ENCODE measurements around the gene ASNSD1. TPM values are rescaled to one million over a fixed set of nuclear protein-coding genes. Genes with fewer than 3 reads are reported as not detected.

ASNSD1 gene
- total and polyA plus RNA-seq, 2 experiments from 2014 or later = 38.4 to 49.7 TPM

- Histone ChIP-seq H2AFZ (peak overlapping the region; percentile 34; the same call in 1 of the 2 replicates), H3K4me2 (peak overlapping the region; percentile 4; the same call in 1 of the 2 replicates), H3K4me3 (no peak overlapping the region), H3F3A (replicated peaks; ENCODE audit: low read depth) (no peaks in the 10 kb centered on the region), H3K27me3 (ENCODE audit: insufficient read depth) (no peaks in the 10 kb centered on the region), H4K20me1 (replicated peaks; ENCODE audit: insufficient read depth) (no peaks in the 10 kb centered on the region), H3K79me2 (replicated peaks; ENCODE audit: insufficient read depth) (no peaks in the 10 kb centered on the region), H3K4me1 (ENCODE audit: insufficient read depth) (peaks cover 11% of the 10 kb centered on the region; the same call in 1 of the 2 replicates), H3K36me3 (ENCODE audit: insufficient read depth) (no peaks in the 10 kb centered on the region), H3K9me2 (ENCODE audit: insufficient read depth) (no peaks in the 10 kb centered on the region; the same call in 1 of the 2 replicates), H3K27ac (ENCODE audit: low read depth) (no peak overlapping the region)
- Mint-ChIP-seq H3K27me3 (ENCODE audit: insufficient read depth, low read depth, poor library complexity) (no peaks in the 10 kb centered on the region), H3K4me3 (no peak overlapping the region), H3K9me3 (no peaks in the 10 kb centered on the region), H3K36me3 (ENCODE audit: low read depth) (no peaks in the 10 kb centered on the region), H3K4me1 (peaks cover 11% of the 10 kb centered on the region), H3K27ac (peak overlapping the region; percentile 12; the same call in 1 of the 2 replicates)
- ATAC-seq (no peak), DNase-seq (ENCODE audit: low spot score) (no peak)
- no peak for TF ChIP-seq CREB1 (CRISPR knock-in tag; IDR thresholded peaks at IDR 0.05; ENCODE audit: low read depth)
- TF ChIP-seq EZH2phosphoT487 (IDR thresholded peaks at IDR 0.05; ENCODE audit: unreplicated experiment) = no peak
These were observed 19.7 kb upstream of the ASNSD1 start for GRCh38 chr2:189641590-189641989.

- H3K9me3 Mint-ChIP-seq = peaks cover 3% of the 10 kb centered on the region; the same call in 1 of the 3 replicates
- H3K27ac ChIP-seq (ENCODE audit: low read depth) = no peak overlapping the region
- no peaks in the 10 kb centered on the region for H3K36me3 Mint-ChIP-seq (ENCODE audit: low read depth)
- H3K4me3 Mint-ChIP-seq = no peak overlapping the region
- no peak overlapping the region for H2AFZ ChIP-seq
- DNase-seq (ENCODE audit: low spot score) (no peak), ATAC-seq (no peak)
- no peaks in the 10 kb centered on the region for H3F3A ChIP-seq (replicated peaks; ENCODE audit: low read depth)
- no peak overlapping the region for H3K4me2 ChIP-seq
- H3K79me2 ChIP-seq (replicated peaks; ENCODE audit: insufficient read depth) = no peaks in the 10 kb centered on the region
- no peaks in the 10 kb centered on the region for H3K36me3 ChIP-seq (ENCODE audit: insufficient read depth)
- H3K27me3 ChIP-seq (ENCODE audit: insufficient read depth) = no peaks in the 10 kb centered on the region
- H3K27me3 Mint-ChIP-seq (ENCODE audit: insufficient read depth, low read depth, poor library complexity) = no peaks in the 10 kb centered on the region
- H4K20me1 ChIP-seq (replicated peaks; ENCODE audit: insufficient read depth) = no peaks in the 10 kb centered on the region
- TF ChIP-seq EZH2phosphoT487 (IDR thresholded peaks at IDR 0.05; ENCODE audit: unreplicated experiment) = no peak
- no peak for TF ChIP-seq CTCF (conservative IDR thresholded peaks at IDR 0.05; ENCODE audit: low read depth in 2 of 2)
- TF ChIP-seq ZNF462 (CRISPR knock-in tag; IDR thresholded peaks at IDR 0.05) = no peak
- no peak for TF ChIP-seq CREB1 (CRISPR knock-in tag; IDR thresholded peaks at IDR 0.05; ENCODE audit: low read depth)
- TF ChIP-seq ZNF331 (CRISPR knock-in tag; IDR thresholded peaks at IDR 0.05; ENCODE audit: low read depth) = no peak
- TF ChIP-seq JUNB (IDR thresholded peaks at IDR 0.05; ENCODE audit: unreplicated experiment) = no peak
- TF ChIP-seq, protein P1, sequence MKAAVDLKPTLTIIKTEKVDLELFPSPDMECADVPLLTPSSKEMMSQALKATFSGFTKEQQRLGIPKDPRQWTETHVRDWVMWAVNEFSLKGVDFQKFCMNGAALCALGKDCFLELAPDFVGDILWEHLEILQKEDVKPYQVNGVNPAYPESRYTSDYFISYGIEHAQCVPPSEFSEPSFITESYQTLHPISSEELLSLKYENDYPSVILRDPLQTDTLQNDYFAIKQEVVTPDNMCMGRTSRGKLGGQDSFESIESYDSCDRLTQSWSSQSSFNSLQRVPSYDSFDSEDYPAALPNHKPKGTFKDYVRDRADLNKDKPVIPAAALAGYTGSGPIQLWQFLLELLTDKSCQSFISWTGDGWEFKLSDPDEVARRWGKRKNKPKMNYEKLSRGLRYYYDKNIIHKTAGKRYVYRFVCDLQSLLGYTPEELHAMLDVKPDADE (IDR thresholded peaks at IDR 0.05) = no peak
- H3K27ac Mint-ChIP-seq = no peak overlapping the region
- H3K9me2 ChIP-seq (ENCODE audit: insufficient read depth) = no peaks in the 10 kb centered on the region; the same call in 1 of the 2 replicates
- peaks cover 4% of the 10 kb centered on the region; the same call in 2 of the 3 replicates for H3K4me1 Mint-ChIP-seq
- no peak overlapping the region for H3K4me3 ChIP-seq
- H3K4me1 ChIP-seq (ENCODE audit: insufficient read depth) = peaks cover 2% of the 10 kb centered on the region; the same call in 1 of the 2 replicates
These were observed 14.7 kb upstream of the ASNSD1 start for GRCh38 chr2:189646521-189646920.

All from GM23338 (cell line).